ENCODE results near the gene C1orf185.

DNA sequence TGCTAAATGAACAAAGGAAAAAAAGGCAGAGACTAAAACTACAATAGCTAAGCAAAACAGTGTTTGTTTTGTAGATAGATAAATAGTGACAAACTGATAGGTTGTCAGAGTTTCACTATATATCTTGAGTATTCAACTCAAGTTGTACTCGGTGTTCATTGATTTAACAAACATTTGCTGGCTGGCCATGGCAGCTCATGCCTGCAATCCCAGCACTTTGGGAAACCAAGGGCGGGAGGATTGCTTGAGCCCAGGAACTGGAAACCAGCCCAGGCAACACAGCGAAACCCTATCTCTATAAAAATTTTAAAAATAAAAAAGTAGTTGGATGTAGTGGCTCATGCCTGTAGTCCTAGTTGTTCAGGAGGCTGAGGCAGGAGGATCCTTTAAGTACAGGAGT, 17.3 kb downstream of the C1orf185 start:
- TF ChIP-seq GABPA (IDR thresholded peaks at IDR 0.05; ENCODE audit: low read depth) (no peak), JUND (IDR thresholded peaks at IDR 0.05) (no peak), CHD2 (IDR thresholded peaks at IDR 0.05; ENCODE audit: low read length, partially characterized antibody) (no peak), FOXM1 (IDR thresholded peaks at IDR 0.05; ENCODE audit: low read depth) (no peak), TCF12 (IDR thresholded peaks at IDR 0.05) (no peak), TAF1 (IDR thresholded peaks at IDR 0.05; ENCODE audit: borderline replicate concordance, low read depth, low read length) (no peak), YY1 (IDR thresholded peaks at IDR 0.05; ENCODE audit: low read depth) (no peak)
- TF ChIP-seq, protein P1, sequence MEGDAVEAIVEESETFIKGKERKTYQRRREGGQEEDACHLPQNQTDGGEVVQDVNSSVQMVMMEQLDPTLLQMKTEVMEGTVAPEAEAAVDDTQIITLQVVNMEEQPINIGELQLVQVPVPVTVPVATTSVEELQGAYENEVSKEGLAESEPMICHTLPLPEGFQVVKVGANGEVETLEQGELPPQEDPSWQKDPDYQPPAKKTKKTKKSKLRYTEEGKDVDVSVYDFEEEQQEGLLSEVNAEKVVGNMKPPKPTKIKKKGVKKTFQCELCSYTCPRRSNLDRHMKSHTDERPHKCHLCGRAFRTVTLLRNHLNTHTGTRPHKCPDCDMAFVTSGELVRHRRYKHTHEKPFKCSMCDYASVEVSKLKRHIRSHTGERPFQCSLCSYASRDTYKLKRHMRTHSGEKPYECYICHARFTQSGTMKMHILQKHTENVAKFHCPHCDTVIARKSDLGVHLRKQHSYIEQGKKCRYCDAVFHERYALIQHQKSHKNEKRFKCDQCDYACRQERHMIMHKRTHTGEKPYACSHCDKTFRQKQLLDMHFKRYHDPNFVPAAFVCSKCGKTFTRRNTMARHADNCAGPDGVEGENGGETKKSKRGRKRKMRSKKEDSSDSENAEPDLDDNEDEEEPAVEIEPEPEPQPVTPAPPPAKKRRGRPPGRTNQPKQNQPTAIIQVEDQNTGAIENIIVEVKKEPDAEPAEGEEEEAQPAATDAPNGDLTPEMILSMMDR (IDR thresholded peaks at IDR 0.05): no peak
- TF ChIP-seq, protein P2, sequence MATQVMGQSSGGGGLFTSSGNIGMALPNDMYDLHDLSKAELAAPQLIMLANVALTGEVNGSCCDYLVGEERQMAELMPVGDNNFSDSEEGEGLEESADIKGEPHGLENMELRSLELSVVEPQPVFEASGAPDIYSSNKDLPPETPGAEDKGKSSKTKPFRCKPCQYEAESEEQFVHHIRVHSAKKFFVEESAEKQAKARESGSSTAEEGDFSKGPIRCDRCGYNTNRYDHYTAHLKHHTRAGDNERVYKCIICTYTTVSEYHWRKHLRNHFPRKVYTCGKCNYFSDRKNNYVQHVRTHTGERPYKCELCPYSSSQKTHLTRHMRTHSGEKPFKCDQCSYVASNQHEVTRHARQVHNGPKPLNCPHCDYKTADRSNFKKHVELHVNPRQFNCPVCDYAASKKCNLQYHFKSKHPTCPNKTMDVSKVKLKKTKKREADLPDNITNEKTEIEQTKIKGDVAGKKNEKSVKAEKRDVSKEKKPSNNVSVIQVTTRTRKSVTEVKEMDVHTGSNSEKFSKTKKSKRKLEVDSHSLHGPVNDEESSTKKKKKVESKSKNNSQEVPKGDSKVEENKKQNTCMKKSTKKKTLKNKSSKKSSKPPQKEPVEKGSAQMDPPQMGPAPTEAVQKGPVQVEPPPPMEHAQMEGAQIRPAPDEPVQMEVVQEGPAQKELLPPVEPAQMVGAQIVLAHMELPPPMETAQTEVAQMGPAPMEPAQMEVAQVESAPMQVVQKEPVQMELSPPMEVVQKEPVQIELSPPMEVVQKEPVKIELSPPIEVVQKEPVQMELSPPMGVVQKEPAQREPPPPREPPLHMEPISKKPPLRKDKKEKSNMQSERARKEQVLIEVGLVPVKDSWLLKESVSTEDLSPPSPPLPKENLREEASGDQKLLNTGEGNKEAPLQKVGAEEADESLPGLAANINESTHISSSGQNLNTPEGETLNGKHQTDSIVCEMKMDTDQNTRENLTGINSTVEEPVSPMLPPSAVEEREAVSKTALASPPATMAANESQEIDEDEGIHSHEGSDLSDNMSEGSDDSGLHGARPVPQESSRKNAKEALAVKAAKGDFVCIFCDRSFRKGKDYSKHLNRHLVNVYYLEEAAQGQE (IDR thresholded peaks at IDR 0.05; ENCODE audit: low read depth, low read length): no peak
- TF ChIP-seq, protein P3, sequence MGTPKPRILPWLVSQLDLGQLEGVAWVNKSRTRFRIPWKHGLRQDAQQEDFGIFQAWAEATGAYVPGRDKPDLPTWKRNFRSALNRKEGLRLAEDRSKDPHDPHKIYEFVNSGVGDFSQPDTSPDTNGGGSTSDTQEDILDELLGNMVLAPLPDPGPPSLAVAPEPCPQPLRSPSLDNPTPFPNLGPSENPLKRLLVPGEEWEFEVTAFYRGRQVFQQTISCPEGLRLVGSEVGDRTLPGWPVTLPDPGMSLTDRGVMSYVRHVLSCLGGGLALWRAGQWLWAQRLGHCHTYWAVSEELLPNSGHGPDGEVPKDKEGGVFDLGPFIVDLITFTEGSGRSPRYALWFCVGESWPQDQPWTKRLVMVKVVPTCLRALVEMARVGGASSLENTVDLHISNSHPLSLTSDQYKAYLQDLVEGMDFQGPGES (IDR thresholded peaks at IDR 0.05; ENCODE audit: low read depth, low read length): no peak
- TF ChIP-seq, protein P4, sequence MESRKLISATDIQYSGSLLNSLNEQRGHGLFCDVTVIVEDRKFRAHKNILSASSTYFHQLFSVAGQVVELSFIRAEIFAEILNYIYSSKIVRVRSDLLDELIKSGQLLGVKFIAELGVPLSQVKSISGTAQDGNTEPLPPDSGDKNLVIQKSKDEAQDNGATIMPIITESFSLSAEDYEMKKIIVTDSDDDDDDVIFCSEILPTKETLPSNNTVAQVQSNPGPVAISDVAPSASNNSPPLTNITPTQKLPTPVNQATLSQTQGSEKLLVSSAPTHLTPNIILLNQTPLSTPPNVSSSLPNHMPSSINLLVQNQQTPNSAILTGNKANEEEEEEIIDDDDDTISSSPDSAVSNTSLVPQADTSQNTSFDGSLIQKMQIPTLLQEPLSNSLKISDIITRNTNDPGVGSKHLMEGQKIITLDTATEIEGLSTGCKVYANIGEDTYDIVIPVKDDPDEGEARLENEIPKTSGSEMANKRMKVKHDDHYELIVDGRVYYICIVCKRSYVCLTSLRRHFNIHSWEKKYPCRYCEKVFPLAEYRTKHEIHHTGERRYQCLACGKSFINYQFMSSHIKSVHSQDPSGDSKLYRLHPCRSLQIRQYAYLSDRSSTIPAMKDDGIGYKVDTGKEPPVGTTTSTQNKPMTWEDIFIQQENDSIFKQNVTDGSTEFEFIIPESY (IDR thresholded peaks at IDR 0.05; ENCODE audit: borderline replicate concordance, low read depth): no peak
